GM18502 (cell line): ENCODE data around the gene TUBGCP6.

Experiments used
- ATAC-seq: cut with Tn5 transposase; IDR thresholded peaks from one replicate; pipeline ENCODE4 v1.9.1; 2021; ENCODE audit warnings: mild to moderate bottlenecking; ENCODE audit not compliant: unreplicated experiment, poor library complexity

The TUBGCP6 gene, protein sequence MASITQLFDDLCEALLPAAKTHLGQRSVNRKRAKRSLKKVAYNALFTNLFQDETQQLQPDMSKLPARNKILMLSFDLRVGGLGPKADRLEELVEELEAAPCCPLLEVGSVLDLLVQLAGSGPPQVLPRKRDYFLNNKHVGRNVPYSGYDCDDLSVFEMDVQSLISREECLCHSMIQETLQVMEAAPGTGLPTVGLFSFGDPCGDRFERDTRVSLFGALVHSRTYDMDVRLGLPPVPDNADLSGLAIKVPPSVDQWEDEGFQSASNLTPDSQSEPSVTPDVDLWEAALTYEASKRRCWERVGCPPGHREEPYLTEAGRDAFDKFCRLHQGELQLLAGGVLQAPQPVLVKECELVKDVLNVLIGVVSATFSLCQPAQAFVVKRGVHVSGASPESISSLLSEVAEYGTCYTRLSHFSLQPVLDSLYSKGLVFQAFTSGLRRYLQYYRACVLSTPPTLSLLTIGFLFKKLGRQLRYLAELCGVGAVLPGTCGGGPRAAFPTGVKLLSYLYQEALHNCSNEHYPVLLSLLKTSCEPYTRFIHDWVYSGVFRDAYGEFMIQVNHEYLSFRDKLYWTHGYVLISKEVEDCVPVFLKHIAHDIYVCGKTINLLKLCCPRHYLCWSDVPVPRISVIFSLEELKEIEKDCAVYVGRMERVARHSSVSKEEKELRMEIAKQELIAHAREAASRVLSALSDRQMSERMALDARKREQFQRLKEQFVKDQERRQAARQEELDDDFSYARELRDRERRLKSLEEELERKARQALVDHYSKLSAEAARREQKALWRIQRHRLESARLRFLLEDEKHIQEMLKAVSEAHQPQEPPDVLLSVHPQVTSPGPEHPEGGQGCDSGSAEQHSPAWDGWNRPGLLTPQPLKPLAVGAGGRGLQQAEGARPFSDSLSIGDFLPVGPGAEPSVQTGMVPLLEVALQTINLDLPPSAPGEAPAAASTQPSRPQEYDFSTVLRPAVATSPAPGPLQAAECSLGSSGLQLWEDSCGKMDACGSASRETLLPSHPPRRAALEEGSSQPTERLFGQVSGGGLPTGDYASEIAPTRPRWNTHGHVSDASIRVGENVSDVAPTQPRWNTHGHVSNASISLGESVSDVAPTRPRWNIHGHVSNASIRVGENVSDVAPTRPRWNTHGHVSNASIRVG (N-terminal part only)

DNA sequence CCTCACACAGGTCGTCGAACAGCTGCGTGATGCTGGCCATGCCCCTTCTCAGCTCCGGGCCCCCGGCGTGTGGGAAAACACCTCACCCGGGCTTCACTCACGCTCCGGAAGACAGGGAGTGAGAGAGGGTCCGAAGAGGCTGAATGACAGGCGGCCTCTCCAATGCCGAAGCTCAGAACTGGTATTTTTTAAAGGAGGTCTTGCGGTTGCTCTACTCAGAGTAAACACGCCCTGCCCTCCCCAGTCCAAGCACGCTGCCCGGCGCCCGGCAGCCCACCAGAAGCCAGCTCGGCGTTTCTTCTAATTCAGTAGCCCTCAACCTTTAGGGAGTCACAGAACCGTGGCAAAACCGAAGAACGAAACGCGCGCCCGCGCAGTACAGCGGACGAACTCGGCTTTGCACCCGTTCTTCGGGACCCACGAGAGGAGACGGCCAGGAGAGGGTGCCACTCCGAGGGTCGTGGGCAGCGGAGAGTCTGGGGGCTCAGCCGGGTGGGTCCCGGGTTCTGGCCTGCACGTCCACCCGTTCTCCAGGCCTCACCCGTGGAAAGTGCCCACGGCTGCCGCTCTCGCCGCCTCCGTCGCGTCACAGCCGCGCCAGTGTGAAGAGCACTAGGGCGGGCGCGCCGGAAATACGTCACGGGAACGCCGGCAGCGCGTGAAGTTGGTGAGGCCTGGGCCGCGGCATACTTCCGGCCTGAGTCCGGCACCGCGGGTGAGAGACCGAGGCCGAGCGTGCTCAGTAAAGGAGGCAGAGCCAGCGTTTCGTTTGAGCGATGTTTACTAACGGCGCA, at the start of gene TUBGCP6:
Gene TUBGCP6, minus strand, starts transcription at position 604 of the 794 bp plus-strand sequence. Its CDS starts 564 bp downstream, at position 40.
- peak; percentile 73 for ATAC-seq

DNA sequence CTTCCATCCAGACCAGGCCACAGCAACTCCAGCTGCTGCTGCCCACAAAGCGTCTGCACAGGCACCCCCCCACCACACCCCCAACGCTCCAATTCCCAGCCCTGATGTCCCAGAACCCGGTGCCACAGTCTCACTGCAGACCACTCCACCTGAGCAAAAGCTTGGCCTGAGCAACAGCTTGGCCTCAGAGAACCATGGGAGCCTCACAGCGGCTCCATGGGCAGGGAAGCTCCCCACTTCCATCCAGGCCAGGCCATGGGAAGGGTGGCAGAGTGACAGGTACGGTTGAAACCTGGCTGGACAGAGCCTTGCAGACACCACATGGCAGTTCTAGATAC, 49.5 kb upstream of the TUBGCP6 start:
- no peak for ATAC-seq

DNA sequence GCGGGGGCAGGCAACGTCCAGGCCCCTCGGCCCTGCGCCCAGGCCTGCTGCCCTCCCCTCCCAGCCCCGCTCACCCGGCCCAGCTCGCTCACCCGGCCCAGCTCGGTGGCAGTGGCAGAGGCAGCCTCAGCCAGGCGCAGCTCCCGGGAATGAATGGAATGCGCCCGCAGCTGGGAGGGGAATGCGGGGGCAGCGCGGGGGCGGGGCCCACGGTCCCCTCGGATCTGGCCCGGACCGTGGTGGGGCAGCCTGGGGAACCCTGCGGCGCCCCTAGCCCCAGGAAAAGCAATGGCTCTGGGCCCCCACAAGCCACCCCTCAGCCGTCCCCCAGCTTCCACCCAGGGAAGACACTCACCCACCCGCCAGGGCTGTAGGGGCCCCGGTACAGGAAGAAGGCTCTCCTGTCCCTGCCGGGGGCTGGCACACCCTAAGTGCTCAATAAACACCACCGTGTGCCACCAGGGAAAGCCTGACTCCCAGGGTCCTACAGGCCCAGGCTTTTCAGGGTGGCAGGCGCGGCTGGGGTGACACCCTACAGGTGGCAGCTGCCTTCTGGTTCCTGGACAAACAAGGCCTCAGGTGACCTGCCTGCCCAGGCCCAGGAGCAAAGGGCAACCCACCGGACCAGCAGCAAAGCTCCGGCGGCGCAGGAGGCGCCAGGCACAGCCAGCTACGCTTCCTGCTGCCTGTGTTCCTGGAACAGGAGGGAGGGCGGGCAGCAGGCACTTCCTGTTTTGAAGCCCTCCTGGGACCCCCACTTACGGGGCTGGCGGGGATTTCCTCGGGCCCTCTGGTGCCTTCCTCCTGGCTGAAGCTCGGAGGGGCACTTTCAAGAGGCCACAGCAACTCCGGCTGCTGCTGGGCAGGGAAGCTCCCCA, 48.9 kb upstream of the TUBGCP6 start:
- no peak for ATAC-seq

DNA sequence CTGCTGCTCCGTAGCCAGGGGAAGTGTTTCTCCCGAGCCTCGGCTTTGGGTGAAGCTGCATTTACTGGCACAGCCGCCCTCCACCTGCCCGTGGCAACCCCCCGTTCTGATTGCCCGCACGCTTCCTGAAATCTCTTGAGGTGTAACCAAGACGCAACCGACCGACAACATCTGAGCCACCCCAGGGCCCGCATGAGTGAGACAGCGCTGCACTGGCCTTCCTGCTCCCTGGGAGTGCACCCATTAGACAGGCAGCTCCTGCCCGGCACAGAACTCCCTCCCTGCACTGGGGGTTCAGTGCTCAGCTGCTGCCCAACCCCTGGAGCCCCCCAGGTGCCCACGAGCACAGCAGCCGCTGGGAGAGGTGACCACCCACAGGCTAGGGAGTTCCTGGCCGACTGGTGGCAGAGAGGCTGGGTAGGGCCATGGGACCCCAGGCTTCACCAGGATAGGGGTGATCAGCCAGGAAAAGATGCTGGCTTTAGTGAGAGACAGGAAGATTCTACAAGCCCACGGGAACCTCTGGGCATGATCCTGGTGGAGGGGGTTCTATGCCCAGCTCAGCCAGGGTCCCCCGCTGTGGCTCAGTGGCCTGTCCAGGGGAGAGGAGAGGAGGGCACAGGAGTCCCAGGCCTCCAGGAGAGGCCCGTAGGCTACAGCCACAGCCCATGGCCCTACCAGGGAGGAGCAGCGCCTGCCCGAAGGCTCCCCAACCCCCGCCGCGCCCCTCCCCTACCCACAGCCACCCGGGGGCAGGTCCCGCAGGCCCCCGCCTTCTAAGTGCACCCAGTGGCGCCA, 48.0 kb upstream of the TUBGCP6 start:
- ATAC-seq: no peak

DNA sequence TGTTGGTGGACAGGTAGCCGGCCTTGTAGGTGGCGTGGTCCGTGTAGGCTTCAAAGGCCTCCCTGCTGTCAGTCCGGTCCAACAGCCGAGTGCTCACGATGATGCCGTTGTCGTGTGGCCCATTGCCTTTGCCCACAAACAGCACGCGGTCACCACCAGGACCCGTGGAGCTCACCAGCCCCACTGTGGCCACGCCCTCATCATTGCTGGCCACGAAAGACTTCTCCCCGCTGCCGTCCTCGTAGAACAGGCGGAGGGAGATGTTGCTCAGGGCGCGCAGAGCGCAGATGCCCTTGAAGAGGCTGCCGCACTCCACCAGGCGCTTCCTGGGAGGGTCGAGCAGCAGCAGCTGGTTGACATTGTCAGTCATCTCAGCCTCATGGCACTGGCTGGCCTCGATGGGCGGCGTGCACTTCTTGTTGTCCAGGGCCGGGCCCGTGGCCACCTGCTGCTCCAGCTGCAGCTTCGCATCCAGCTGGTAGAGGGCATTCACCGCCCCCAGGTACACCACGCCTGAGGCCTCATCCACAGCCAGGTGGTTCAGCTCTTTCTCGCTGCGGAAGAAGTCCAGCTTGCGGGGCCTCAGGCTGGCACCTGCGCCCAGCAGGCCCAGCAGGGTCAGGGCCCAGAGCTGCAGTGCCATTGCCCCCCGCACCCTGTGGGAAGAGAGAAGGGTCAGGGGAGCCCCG, 45.3 kb upstream of the TUBGCP6 start:
- no peak for ATAC-seq

DNA sequence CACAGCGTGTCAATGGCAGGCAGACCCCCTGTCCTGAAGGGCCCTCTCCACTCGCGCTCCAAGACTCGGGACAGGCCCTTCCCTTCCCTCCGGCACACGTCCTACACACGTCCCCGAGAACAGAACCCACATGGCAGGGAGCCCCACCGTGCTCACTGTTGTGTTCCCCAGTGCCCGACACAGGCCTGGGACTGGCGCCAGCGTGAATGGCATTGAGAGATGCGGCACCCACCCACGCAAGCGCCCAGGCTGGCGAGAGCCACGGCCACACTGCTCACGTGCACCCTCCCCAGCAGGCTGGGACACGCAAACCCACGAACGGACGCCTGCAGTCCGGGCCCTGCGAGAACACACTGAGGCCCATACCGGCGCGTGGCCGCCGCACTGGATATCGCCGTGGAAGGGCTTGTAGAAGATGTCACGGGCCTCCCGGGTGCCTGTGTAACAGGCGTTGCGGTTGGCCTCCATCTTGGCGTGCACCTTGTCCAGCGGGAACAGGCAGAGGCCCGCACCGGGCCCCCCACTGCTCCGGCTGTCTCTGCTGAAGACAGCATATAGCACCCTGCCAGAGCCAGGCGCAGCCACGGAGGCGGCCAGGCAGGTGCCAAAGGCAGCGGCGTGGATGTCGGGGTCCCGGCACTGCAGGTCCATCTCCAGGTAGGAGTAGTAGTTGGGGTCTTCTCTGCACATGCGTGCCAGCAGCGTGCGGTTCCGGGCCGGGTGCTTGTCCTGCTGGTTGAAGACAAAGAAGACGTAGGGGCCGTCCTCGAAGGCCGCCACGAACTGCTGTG, 44.5 kb upstream of the TUBGCP6 start:
- ATAC-seq: no peak

DNA sequence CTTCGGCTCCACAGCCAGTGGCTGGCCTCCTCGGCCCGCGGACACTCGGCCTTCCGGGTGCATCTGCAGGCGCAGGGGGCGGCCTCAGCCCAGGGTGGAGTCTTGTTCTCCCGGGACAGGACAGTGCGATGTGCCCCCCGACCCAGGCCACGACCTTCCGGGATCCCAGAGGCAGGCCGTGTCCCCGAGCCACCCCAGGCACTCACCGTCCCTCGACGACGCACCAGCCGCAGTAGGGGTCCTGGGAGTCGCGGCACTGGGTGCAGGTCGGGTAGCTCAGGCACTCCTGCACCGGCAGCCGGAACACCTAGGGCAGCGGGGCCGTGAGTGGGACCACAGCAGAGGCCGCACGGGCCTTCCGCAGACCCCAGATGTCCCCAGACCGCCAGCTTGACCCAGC, 42.9 kb upstream of the TUBGCP6 start:
- no peak for ATAC-seq

DNA sequence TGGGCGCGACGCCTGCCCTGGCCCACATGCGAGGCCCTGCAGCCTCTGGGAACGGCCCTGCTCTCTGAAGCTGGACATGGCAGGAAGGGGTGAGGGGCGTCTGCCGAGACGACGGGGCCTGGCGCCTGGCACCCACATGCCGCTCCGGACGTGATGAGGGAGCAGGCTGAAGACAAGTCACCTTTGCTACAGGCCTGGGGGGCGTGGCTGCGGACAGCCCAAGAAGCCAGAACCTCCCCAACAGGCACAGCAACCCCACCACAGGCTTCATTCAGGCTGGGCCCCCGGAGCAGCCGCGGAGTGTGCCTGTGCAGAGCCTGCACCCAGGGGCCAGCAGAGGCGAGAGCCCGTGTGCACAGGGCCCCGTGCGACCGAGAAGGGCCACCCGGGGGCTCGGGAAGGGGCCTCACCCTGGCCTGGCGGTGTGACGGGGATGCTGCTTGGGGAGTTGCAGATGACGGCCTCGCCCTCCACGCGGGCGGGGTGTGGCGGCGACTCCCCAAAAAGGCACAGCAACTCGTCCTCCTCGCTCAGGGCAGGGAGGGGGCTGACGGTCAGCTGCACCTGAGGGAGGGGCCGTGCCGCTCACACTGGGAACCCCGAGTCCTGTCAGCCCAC, 42.0 kb upstream of the TUBGCP6 start:
- no peak for ATAC-seq

DNA sequence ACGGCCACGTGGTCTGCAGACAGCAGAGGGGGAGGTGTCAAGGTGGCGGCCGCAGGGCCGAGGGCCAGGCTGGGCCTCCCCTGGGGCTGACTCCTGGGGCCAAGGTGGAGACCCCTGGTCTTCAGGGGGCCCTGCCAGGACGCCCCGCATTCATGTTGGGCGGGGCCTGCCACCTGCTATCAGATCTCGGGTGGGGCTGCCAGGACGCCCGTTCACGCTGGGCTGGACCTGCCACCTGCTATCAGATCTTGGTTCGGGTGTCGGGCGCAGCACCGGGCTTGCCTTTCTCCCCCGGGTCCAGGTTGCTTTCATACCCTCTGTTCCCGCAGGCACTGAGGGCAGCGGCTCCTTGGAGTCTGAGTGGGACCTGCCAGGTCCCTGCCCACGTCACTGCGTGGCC, 41.5 kb upstream of the TUBGCP6 start:
- ATAC-seq: no peak

DNA sequence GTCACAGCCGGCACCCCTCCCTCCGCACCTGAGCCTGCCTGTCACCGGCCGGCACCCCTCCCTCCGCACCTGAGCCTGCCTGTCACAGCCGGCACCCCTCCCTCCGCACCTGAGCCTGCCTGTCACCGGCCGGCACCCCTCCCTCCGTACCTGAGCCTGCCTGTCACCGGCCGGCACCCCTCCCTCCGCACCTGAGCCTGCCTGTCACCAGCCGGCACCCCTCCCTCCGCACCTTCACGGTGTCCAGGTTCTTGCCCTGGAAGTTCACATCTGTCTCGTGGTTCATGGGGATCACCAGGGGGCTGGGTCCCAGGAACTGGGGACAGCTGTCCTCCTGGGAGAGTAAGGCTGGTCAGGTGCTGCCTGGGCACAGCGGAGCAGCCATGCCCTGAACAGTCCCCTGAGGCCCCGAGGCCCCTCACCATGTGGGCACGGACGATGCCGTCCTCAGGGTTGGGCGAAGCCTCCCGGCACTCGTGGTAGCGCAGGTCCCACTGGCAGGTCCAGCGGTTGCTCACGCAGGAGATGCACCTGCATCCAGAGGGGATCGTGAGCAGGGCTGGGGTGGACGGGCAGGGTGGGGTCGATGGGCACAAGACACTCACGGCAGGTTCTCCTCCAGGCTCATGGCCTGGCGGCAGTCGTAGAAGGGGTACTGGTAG, 40.9 kb upstream of the TUBGCP6 start:
- ATAC-seq: no peak

DNA sequence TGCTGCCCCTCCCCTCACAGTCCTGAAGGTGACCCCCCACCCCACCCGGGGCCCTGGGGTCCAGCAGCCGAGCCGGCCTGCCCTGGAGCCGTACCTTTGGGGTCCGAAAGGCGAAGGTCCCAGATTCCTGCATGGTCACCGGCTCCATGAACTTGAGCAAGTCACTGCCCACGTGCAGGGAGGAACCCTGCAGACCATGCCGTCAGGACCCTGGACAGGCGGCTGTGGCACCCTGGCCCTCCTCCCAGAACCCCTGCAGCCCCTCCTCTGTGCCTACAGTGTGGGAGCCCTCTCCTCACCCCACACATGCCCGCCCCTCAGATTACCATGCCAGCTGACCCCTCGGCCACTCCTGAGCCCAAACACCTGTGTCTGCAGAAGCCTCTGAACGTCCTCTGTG, 39.7 kb upstream of the TUBGCP6 start:
- ATAC-seq: no peak

DNA sequence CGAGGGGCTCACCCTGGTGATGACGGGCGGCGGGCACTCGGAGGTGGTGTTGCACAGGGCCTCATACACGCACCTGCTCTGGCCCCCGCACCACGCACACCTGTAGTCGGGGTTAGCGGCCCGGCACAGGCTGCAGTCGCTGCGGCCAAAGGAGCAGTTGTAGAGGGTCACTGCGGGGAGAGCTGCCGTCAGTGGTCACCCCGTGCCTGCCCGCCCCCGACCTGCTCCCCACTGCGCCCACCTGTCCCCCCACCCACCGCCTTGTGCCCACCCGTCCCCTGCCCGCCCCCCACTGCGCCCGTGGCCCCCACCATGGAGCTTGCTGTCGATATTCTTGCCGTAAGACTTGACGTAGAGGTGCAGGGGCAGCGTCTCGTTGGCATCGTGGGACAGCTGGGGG, 39.0 kb upstream of the TUBGCP6 start:
- ATAC-seq: no peak

DNA sequence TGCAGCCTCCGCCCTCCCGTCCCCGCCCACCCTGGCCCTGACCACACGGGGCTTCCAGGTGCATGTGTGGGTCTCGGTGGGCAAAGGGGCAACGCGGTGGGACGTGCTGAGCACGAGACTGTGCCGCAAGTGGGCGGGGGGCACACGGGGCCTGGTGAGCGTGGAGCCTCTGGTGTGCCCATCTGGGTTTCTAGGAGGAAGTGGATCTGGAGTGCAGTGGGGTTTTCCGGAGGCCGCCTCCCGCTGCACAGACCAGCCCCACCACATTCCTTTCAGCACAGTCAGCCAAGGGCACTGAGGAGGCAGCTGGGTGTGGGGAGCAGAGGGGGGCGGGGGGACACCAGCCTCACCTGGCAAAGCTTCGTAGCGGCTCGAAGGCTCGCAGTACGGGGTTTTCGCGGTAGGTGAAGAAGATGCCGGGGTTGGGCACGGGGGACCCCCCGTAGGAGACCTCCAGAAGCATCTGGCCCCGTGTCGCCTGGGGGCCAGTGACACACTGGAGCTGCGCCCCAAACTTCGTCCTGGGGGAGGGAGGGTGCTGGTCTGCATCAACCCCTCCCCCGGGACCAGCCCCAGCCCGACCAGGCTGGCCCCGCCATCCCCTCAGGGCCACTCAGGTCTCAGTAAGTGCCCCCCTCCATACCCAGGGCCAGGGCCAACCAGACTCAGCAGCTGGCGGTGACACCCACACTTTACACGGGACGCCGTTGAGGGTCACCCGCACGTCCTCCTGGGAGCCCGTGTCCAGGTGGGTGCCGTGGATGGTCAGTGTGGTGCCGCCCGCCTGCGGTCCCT, 37.7 kb upstream of the TUBGCP6 start:
- ATAC-seq: no peak

DNA sequence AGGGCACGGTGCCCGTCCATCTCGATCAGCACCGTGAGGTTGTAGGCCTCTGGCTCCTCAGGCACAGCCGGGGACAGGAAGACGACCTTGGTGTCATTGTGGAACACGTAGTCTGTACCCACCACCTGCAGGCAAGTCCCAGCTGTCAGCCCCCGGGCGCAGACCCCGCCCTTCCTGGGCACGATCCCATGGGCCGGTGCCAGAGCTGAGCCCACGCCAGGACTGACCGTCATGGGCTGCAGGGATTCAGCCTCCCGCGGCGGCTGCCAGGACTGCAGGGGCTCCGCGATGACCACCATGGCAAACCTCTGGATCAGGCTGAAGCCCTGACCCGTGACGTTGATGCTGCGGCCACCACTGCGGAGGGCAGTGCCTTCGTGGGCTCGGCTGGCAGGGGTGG, 37.1 kb upstream of the TUBGCP6 start:
- ATAC-seq: no peak

DNA sequence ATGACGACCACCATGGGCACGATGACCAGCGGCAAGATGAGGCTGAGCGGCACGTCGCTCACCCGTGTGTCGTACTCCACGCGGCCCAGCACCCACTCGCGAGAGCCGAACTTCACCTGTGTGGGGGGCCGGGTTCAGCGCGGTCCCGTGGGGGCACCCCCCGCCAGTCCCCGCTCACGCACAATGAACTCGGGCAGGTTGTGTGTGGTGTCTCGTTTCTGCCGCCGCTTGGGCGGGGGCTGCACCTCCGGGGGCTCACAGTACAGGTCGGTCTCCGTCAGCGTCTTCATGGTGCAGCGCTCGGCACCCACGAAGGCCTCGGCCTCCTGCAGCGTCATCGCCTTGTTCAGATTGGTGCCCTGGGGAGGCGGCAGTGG, 36.5 kb upstream of the TUBGCP6 start:
- ATAC-seq: no peak
